RWPE2 (cell line): ENCODE measurements around the gene NIPAL4.
A peak's percentile ranks its signal among the peaks of the same experiment; 100 is the strongest.

Experiments
- ATAC-seq: fragments of 200-7000 bp; cut with Tn5 transposase; 3 replicates; pipeline ENCODE4 v1.9.1; 2021; ENCODE audit warnings: low read depth
- DNase-seq: peaks from one replicate; pipeline ENCODE4 v3.0.0-alpha.2; 2020; ENCODE audit warnings: low spot score
- H3K27ac ChIP-seq: fragments of 450-650 bp; 2 replicates; pipeline ENCODE4 v1.5.1; 2017; ENCODE audit warnings: mild to moderate bottlenecking; ENCODE audit not compliant: poor library complexity, severe bottlenecking
- H3K27me3 ChIP-seq: fragments of 250-450 bp; sonication (Bioruptor Pico); 2 replicates; pipeline ENCODE4 v1.5.1; 2021; ENCODE audit warnings: mild to moderate bottlenecking, moderate library complexity; ENCODE audit not compliant: insufficient read depth, poor library complexity, severe bottlenecking
- H3K36me3 ChIP-seq: fragments of 250-450 bp; sonication (Bioruptor Pico); 2 replicates; pipeline ENCODE4 v1.5.1; 2020; ENCODE audit warnings: low read depth, mild to moderate bottlenecking, moderate library complexity
- H3K4me1 ChIP-seq: fragments of 250-450 bp; sonication (Bioruptor Pico); 2 replicates; pipeline ENCODE4 v1.5.1; 2021; ENCODE audit warnings: mild to moderate bottlenecking, moderate library complexity; ENCODE audit not compliant: insufficient read depth, poor library complexity, severe bottlenecking
- H3K4me3 ChIP-seq: fragments of 250-450 bp; sonication (Bioruptor Pico); 2 replicates; pipeline ENCODE4 v1.5.1; 2021; ENCODE audit warnings: mild to moderate bottlenecking, moderate library complexity; ENCODE audit not compliant: severe bottlenecking
- H3K9me3 ChIP-seq: fragments of 250-450 bp; sonication (Bioruptor Pico); 2 replicates; pipeline ENCODE4 v1.5.1; 2021; ENCODE audit warnings: mild to moderate bottlenecking, moderate library complexity; ENCODE audit not compliant: severe bottlenecking
- CTCF ChIP-seq: fragments of 450-650 bp; IDR thresholded peaks from one replicate; pipeline ENCODE4 v1.5.1; 2017; ENCODE audit warnings: mild to moderate bottlenecking, moderate library complexity; ENCODE audit not compliant: poor library complexity, severe bottlenecking

The NIPAL4 gene

GRCh38 chr5:157447201-157447637 lies 12.8 kb upstream of the NIPAL4 start:
- Histone ChIP-seq H3K4me1 (no peaks in the 10 kb centered on the region), H3K27ac (no peak overlapping the region), H3K9me3 (no peaks in the 10 kb centered on the region), H3K4me3 (no peak overlapping the region), H3K36me3 (no peaks in the 10 kb centered on the region), H3K27me3 (no peaks in the 10 kb centered on the region)
- no peak for DNase-seq
- TF ChIP-seq CTCF: no peak
- ATAC-seq: peak; percentile 11; the same call in 1 of the 3 replicates

GRCh38 chr5:157449011-157449723 lies 10.8 kb upstream of the NIPAL4 start:
- Histone ChIP-seq H3K4me1 (no peaks in the 10 kb centered on the region), H3K9me3 (no peaks in the 10 kb centered on the region), H3K27ac (no peak overlapping the region), H3K36me3 (no peaks in the 10 kb centered on the region), H3K27me3 (no peaks in the 10 kb centered on the region), H3K4me3 (no peak overlapping the region)
- ATAC-seq (no peak), DNase-seq (no peak)
- no peak for TF ChIP-seq CTCF

- Histone ChIP-seq H3K4me3 (no peak overlapping the region), H3K27me3 (no peaks in the 10 kb centered on the region), H3K4me1 (no peaks in the 10 kb centered on the region), H3K9me3 (no peaks in the 10 kb centered on the region), H3K27ac (no peak overlapping the region), H3K36me3 (no peaks in the 10 kb centered on the region)
- ATAC-seq: no peak
- no peak for DNase-seq
- no peak for TF ChIP-seq CTCF
Measured at GRCh38 chr5:157450024-157450423, 10.0 kb upstream of the NIPAL4 start.

- no peak for TF ChIP-seq CTCF
- Histone ChIP-seq H3K4me3 (no peak overlapping the region), H3K36me3 (no peaks in the 10 kb centered on the region), H3K27ac (no peak overlapping the region), H3K9me3 (no peaks in the 10 kb centered on the region), H3K27me3 (no peaks in the 10 kb centered on the region), H3K4me1 (no peaks in the 10 kb centered on the region)
- ATAC-seq (no peak), DNase-seq (no peak)
Measured at GRCh38 chr5:157451806-157452205, 8.2 kb upstream of the NIPAL4 start.

GRCh38 chr5:157454273-157454672 lies 5.7 kb upstream of the NIPAL4 start:
- no peaks in the 10 kb centered on the region for H3K27me3 ChIP-seq
- no peaks in the 10 kb centered on the region for H3K9me3 ChIP-seq
- DNase-seq (no peak), ATAC-seq (no peak)
- no peaks in the 10 kb centered on the region for H3K36me3 ChIP-seq
- H3K4me3 ChIP-seq: no peak overlapping the region
- TF ChIP-seq CTCF: no peak
- no peaks in the 10 kb centered on the region for H3K4me1 ChIP-seq
- H3K27ac ChIP-seq: no peak overlapping the region
